HEK293 (cell line): ENCODE measurements around the gene EIF3L.

Experiments
- HOXA7 ChIP-seq: sonication (generic); formaldehyde crosslinking; IDR thresholded peaks from 2 replicates; pipeline ENCODE4 v1.8.1; 2022; ENCODE audit warnings: missing genetic modification reagents, borderline replicate concordance
- MYNN ChIP-seq: fragments of 450-650 bp; formaldehyde crosslinking; IDR thresholded peaks from 2 replicates; pipeline ENCODE4 v1.5.1; 2016; ENCODE audit warnings: missing biosample characterization, missing genetic modification characterization, borderline replicate concordance
- RBAK ChIP-seq: fragments of 450-650 bp; formaldehyde crosslinking; IDR thresholded peaks from 2 replicates; pipeline ENCODE4 v1.5.1; 2016; ENCODE audit warnings: missing biosample characterization, missing genetic modification characterization
- REPIN1 ChIP-seq: fragments of 450-650 bp; formaldehyde crosslinking; IDR thresholded peaks from 2 replicates; pipeline ENCODE4 v1.5.1; 2017; ENCODE audit warnings: missing biosample characterization, missing genetic modification characterization, low read depth
- SCRT2 ChIP-seq: fragments of 450-650 bp; formaldehyde crosslinking; IDR thresholded peaks from 2 replicates; pipeline ENCODE4 v1.5.1; 2016; ENCODE audit warnings: missing biosample characterization, missing genetic modification characterization
- YY1 ChIP-seq: fragments of 450-650 bp; formaldehyde crosslinking; IDR thresholded peaks from 2 replicates; pipeline ENCODE4 v1.5.1; 2018; ENCODE audit warnings: missing biosample characterization, missing genetic modification characterization
- ZBTB20 ChIP-seq: fragments of 450-650 bp; formaldehyde crosslinking; IDR thresholded peaks from 2 replicates; pipeline ENCODE4 v1.5.1; 2016; ENCODE audit warnings: missing biosample characterization, missing genetic modification characterization
- ZBTB48 ChIP-seq: fragments of 450-650 bp; formaldehyde crosslinking; IDR thresholded peaks from 2 replicates; pipeline ENCODE4 v1.5.1; 2016; ENCODE audit warnings: missing biosample characterization, missing genetic modification characterization
- ZBTB8A ChIP-seq: fragments of 450-650 bp; formaldehyde crosslinking; IDR thresholded peaks from 2 replicates; pipeline ENCODE4 v1.5.1; 2016; ENCODE audit warnings: missing biosample characterization, missing genetic modification characterization
- ZNF132 ChIP-seq: fragments of 450-650 bp; formaldehyde crosslinking; IDR thresholded peaks from 2 replicates; pipeline ENCODE4 v1.5.1; 2017; ENCODE audit warnings: missing biosample characterization, missing genetic modification characterization, borderline replicate concordance
- ZNF133 ChIP-seq: fragments of 450-650 bp; formaldehyde crosslinking; IDR thresholded peaks from 2 replicates; pipeline ENCODE4 v1.5.1; 2016; ENCODE audit warnings: missing biosample characterization, missing genetic modification characterization
- ZNF138 ChIP-seq: fragments of 450-650 bp; formaldehyde crosslinking; IDR thresholded peaks from 2 replicates; pipeline ENCODE4 v1.5.1; 2016; ENCODE audit warnings: missing biosample characterization, missing genetic modification characterization, borderline replicate concordance
- ZNF223 ChIP-seq: fragments of 450-650 bp; formaldehyde crosslinking; IDR thresholded peaks from 2 replicates; pipeline ENCODE4 v1.5.1; 2016; ENCODE audit warnings: missing biosample characterization, missing genetic modification characterization
- ZNF302 ChIP-seq: fragments of 450-650 bp; formaldehyde crosslinking; IDR thresholded peaks from 2 replicates; pipeline ENCODE4 v1.5.1; 2016; ENCODE audit warnings: missing biosample characterization, missing genetic modification characterization, low read depth
- ZNF335 ChIP-seq: fragments of 450-650 bp; formaldehyde crosslinking; conservative IDR thresholded peaks from 2 replicates; pipeline ENCODE4 v1.5.1; 2016; ENCODE audit warnings: missing biosample characterization, missing genetic modification characterization
- ZNF48 ChIP-seq: fragments of 450-650 bp; formaldehyde crosslinking; IDR thresholded peaks from 2 replicates; pipeline ENCODE4 v1.5.1; 2016; ENCODE audit warnings: missing biosample characterization, missing genetic modification characterization
- ZNF560 ChIP-seq: fragments of 450-650 bp; formaldehyde crosslinking; IDR thresholded peaks from 2 replicates; pipeline ENCODE4 v1.5.1; 2017; ENCODE audit warnings: missing biosample characterization, missing genetic modification characterization, borderline replicate concordance
- ZNF571 ChIP-seq: fragments of 450-650 bp; formaldehyde crosslinking; IDR thresholded peaks from 2 replicates; pipeline ENCODE4 v1.5.0; 2017; ENCODE audit warnings: missing biosample characterization, missing genetic modification characterization
- ZNF670 ChIP-seq: fragments of 450-650 bp; formaldehyde crosslinking; IDR thresholded peaks from 2 replicates; pipeline ENCODE4 v1.5.1; 2016; ENCODE audit warnings: missing biosample characterization, missing genetic modification characterization, low read depth
- ZNF677 ChIP-seq: fragments of 450-650 bp; IDR thresholded peaks from 2 replicates; pipeline ENCODE4 v1.5.0; 2018; ENCODE audit warnings: missing biosample characterization, mild to moderate bottlenecking, missing genetic modification characterization, moderate library complexity
- ZNF76 ChIP-seq: fragments of 450-650 bp; formaldehyde crosslinking; IDR thresholded peaks from 2 replicates; pipeline ENCODE4; 2016; ENCODE audit warnings: low read depth, missing biosample characterization, missing genetic modification characterization, borderline replicate concordance
- ZNF776 ChIP-seq: fragments of 450-650 bp; formaldehyde crosslinking; IDR thresholded peaks from 2 replicates; pipeline ENCODE4 v1.5.0; 2017; ENCODE audit warnings: missing biosample characterization, missing genetic modification characterization, borderline replicate concordance
- ZNF785 ChIP-seq: fragments of 450-650 bp; formaldehyde crosslinking; IDR thresholded peaks from 2 replicates; pipeline ENCODE4 v1.5.1; 2016; ENCODE audit warnings: missing biosample characterization, missing genetic modification characterization
- ZNF792 ChIP-seq: fragments of 450-650 bp; formaldehyde crosslinking; IDR thresholded peaks from 2 replicates; pipeline ENCODE4 v1.5.1; 2016; ENCODE audit warnings: missing biosample characterization, missing genetic modification characterization
- TF ChIP-seq, protein P1 (sequence below): fragments of 450-650 bp; formaldehyde crosslinking; conservative IDR thresholded peaks from 2 replicates; pipeline ENCODE4 v1.5.1; 2016; ENCODE audit warnings: low read depth, missing biosample characterization, missing genetic modification characterization
- TF ChIP-seq, protein P2 (sequence below): fragments of 450-650 bp; formaldehyde crosslinking; conservative IDR thresholded peaks from 2 replicates; pipeline ENCODE4 v1.5.1; 2016; ENCODE audit warnings: low read depth, missing biosample characterization, missing genetic modification characterization
- TF ChIP-seq, protein P3 (sequence below): fragments of 450-650 bp; formaldehyde crosslinking; IDR thresholded peaks from 2 replicates; pipeline ENCODE4 v1.5.1; 2016; ENCODE audit warnings: missing biosample characterization, missing genetic modification characterization, borderline replicate concordance

Gene EIF3L

DNA sequence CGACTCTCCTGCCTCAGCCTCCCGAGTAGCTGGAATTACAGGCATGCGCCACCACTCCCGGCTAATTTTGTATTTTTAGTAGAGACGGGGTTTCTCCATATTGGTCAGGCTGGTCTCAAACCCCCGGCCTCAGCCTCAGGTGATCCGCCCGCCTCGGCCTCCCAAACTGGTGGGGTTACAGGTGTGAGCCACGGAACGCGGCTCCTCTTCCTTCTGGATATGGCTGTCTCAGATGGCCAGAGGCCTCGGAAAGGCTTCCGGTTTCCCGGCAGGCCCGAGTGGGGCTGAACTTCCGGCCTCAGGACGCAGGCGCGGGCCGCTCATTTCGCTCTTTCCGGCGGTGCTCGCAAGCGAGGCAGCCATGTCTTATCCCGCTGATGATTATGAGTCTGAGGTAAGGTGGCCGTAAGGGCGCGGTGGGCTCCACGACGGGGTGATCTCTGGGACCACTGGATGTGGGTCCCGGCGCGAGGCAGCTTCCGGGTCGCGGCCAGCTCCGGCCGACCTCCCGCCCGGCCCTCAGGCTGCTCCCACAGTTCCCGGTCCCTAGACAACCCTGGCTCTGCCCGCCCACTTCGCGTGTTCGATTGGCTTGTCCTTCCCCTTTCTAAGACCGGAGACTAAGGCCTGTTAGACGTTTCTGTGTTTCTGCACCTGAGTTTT lies at the start of gene EIF3L (continued):
- TF ChIP-seq ZBTB20 (peak; percentile 50; the same call in 1 of the 2 replicates), ZNF133 (no peak), ZNF302 (no peak), ZBTB48 (peak; percentile 96), ZNF677 (no peak), ZNF223 (tag by site-specific recombination) (no peak), ZNF670 (tag by site-specific recombination) (no peak), ZNF335 (tag by site-specific recombination) (peak; percentile 67), MYNN (tag by site-specific recombination) (no peak), RBAK (tag by site-specific recombination) (no peak), ZNF132 (tag by site-specific recombination) (no peak), YY1 (peak; percentile 88), ZNF76 (tag by site-specific recombination) (peak; percentile 97), SCRT2 (tag by site-specific recombination) (peak; percentile 100), REPIN1 (tag by site-specific recombination) (no peak), ZNF776 (no peak), ZNF48 (no peak), ZNF571 (tag by site-specific recombination) (no peak), ZBTB8A (peak; percentile 39; the same call in 1 of the 2 replicates), HOXA7 (no peak), ZNF138 (no peak), ZNF560 (tag by site-specific recombination) (no peak), ZNF785 (tag by site-specific recombination) (0 out of 2 replicates have a peak, but pooled peaks have one; percentile 31), ZNF792 (tag by site-specific recombination) (no peak)
- TF ChIP-seq, protein P1, sequence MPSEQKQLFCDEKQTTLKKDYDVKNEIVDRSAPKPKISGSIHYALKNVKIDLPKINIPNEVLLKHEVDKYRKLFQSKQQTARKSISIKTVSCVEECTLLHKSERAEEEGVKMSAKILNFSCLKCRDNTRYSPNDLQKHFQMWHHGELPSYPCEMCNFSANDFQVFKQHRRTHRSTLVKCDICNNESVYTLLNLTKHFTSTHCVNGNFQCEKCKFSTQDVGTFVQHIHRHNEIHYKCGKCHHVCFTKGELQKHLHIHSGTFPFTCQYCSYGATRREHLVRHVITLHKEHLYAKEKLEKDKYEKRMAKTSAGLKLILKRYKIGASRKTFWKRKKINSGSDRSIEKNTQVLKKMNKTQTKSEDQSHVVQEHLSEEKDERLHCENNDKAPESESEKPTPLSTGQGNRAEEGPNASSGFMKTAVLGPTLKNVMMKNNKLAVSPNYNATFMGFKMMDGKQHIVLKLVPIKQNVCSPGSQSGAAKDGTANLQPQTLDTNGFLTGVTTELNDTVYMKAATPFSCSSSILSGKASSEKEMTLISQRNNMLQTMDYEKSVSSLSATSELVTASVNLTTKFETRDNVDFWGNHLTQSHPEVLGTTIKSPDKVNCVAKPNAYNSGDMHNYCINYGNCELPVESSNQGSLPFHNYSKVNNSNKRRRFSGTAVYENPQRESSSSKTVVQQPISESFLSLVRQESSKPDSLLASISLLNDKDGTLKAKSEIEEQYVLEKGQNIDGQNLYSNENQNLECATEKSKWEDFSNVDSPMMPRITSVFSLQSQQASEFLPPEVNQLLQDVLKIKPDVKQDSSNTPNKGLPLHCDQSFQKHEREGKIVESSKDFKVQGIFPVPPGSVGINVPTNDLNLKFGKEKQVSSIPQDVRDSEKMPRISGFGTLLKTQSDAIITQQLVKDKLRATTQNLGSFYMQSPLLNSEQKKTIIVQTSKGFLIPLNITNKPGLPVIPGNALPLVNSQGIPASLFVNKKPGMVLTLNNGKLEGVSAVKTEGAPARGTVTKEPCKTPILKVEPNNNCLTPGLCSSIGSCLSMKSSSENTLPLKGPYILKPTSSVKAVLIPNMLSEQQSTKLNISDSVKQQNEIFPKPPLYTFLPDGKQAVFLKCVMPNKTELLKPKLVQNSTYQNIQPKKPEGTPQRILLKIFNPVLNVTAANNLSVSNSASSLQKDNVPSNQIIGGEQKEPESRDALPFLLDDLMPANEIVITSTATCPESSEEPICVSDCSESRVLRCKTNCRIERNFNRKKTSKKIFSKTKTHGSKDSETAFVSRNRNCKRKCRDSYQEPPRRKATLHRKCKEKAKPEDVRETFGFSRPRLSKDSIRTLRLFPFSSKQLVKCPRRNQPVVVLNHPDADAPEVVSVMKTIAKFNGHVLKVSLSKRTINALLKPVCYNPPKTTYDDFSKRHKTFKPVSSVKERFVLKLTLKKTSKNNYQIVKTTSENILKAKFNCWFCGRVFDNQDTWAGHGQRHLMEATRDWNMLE (tag by site-specific recombination), result peak; percentile 71
- TF ChIP-seq, protein P2, sequence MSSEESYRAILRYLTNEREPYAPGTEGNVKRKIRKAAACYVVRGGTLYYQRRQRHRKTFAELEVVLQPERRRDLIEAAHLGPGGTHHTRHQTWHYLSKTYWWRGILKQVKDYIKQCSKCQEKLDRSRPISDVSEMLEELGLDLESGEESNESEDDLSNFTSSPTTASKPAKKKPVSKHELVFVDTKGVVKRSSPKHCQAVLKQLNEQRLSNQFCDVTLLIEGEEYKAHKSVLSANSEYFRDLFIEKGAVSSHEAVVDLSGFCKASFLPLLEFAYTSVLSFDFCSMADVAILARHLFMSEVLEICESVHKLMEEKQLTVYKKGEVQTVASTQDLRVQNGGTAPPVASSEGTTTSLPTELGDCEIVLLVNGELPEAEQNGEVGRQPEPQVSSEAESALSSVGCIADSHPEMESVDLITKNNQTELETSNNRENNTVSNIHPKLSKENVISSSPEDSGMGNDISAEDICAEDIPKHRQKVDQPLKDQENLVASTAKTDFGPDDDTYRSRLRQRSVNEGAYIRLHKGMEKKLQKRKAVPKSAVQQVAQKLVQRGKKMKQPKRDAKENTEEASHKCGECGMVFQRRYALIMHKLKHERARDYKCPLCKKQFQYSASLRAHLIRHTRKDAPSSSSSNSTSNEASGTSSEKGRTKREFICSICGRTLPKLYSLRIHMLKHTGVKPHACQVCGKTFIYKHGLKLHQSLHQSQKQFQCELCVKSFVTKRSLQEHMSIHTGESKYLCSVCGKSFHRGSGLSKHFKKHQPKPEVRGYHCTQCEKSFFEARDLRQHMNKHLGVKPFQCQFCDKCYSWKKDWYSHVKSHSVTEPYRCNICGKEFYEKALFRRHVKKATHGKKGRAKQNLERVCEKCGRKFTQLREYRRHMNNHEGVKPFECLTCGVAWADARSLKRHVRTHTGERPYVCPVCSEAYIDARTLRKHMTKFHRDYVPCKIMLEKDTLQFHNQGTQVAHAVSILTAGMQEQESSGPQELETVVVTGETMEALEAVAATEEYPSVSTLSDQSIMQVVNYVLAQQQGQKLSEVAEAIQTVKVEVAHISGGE (tag by site-specific recombination), result peak; percentile 90
- TF ChIP-seq, protein P3, sequence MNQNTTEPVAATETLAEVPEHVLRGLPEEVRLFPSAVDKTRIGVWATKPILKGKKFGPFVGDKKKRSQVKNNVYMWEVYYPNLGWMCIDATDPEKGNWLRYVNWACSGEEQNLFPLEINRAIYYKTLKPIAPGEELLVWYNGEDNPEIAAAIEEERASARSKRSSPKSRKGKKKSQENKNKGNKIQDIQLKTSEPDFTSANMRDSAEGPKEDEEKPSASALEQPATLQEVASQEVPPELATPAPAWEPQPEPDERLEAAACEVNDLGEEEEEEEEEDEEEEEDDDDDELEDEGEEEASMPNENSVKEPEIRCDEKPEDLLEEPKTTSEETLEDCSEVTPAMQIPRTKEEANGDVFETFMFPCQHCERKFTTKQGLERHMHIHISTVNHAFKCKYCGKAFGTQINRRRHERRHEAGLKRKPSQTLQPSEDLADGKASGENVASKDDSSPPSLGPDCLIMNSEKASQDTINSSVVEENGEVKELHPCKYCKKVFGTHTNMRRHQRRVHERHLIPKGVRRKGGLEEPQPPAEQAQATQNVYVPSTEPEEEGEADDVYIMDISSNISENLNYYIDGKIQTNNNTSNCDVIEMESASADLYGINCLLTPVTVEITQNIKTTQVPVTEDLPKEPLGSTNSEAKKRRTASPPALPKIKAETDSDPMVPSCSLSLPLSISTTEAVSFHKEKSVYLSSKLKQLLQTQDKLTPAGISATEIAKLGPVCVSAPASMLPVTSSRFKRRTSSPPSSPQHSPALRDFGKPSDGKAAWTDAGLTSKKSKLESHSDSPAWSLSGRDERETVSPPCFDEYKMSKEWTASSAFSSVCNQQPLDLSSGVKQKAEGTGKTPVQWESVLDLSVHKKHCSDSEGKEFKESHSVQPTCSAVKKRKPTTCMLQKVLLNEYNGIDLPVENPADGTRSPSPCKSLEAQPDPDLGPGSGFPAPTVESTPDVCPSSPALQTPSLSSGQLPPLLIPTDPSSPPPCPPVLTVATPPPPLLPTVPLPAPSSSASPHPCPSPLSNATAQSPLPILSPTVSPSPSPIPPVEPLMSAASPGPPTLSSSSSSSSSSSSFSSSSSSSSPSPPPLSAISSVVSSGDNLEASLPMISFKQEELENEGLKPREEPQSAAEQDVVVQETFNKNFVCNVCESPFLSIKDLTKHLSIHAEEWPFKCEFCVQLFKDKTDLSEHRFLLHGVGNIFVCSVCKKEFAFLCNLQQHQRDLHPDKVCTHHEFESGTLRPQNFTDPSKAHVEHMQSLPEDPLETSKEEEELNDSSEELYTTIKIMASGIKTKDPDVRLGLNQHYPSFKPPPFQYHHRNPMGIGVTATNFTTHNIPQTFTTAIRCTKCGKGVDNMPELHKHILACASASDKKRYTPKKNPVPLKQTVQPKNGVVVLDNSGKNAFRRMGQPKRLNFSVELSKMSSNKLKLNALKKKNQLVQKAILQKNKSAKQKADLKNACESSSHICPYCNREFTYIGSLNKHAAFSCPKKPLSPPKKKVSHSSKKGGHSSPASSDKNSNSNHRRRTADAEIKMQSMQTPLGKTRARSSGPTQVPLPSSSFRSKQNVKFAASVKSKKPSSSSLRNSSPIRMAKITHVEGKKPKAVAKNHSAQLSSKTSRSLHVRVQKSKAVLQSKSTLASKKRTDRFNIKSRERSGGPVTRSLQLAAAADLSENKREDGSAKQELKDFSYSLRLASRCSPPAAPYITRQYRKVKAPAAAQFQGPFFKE (tag by site-specific recombination), result no peak
